Common myeloid progenitor, CD34-positive (primary cell): ENCODE measurements around the gene EXOC6B.

Experiments used
- CTCF ChIA-PET: fragments of 350-600 bp; sonication (Branson Sonifier 250); formaldehyde crosslinking; loops from one replicate; lab custom pipeline; 2021; ENCODE audit warnings: antibody characterized with exemption; lab: Charles Lee
- POLR2A ChIA-PET: fragments of 350-600 bp; sonication (Branson Sonifier 250); formaldehyde crosslinking; loops from one replicate; lab custom pipeline; 2021; ENCODE audit warnings: antibody characterized with exemption; lab: Charles Lee
- DNase-seq, 3 donors: peaks; one replicate each; pipeline versions ENCODE4 v3.0.0 to v3.0.0-alpha.2; 2013
- H3K27ac ChIP-seq, 2 experiments: 1 replicate in 1 of 2; 2 replicates in 1 of 2; pipeline ENCODE4 v1.7.0; 2013; ENCODE audit warnings: inconsistent platforms in 2 of 2, low read length in 2 of 2, mild to moderate bottlenecking in 2 of 2, low read depth in 1 of 2, moderate library complexity in 1 of 2; ENCODE audit not compliant: severe bottlenecking in 2 of 2, insufficient read depth in 1 of 2, poor library complexity in 1 of 2
- H3K27me3 ChIP-seq, 5 experiments: replicated peaks in 2 of 5; 1 replicate in 3 of 5; 2 replicates in 2 of 5; pipeline versions ENCODE4 v1.6.1 to v1.7.0; 2013; ENCODE audit warnings: low read length in 4 of 5, mild to moderate bottlenecking in 2 of 5, moderate library complexity in 2 of 5, inconsistent platforms in 1 of 5; ENCODE audit not compliant: insufficient read depth in 5 of 5, control insufficient read depth in 4 of 5
- H3K36me3 ChIP-seq, 4 experiments: 1 replicate in 2 of 4; 2 replicates in 2 of 4; pipeline versions ENCODE4 v1.6.1 to v1.7.0; 2013; ENCODE audit warnings: low read length in 3 of 4, control low read depth in 1 of 4, mild to moderate bottlenecking in 1 of 4; ENCODE audit not compliant: control insufficient read depth in 4 of 4, insufficient read depth in 4 of 4
- H3K4me1 ChIP-seq, 4 experiments: 1 replicate in 3 of 4; 2 replicates in 1 of 4; pipeline versions ENCODE4 v1.6.1 to v1.7.1; 2013; ENCODE audit warnings: low read length in 3 of 4, mild to moderate bottlenecking in 3 of 4, control low read depth in 1 of 4, inconsistent platforms in 1 of 4, moderate library complexity in 1 of 4; ENCODE audit not compliant: control insufficient read depth in 4 of 4, insufficient read depth in 4 of 4; ENCODE audit errors: control extremely low read depth in 1 of 4
- H3K4me3 ChIP-seq, 7 experiments: 1 replicate in 4 of 7; 2 replicates in 3 of 7; pipeline versions ENCODE4 v1.5.1 to v1.7.0; 2013; ENCODE audit warnings: mild to moderate bottlenecking in 7 of 7, low read length in 6 of 7, moderate library complexity in 6 of 7, inconsistent platforms in 2 of 7, low read depth in 2 of 7, control low read depth in 1 of 7; ENCODE audit not compliant: insufficient read depth in 4 of 7, control insufficient read depth in 1 of 7; ENCODE audit errors: extremely low read depth in 1 of 7
- H3K9me3 ChIP-seq, 5 experiments: 1 replicate in 4 of 5; 2 replicates in 1 of 5; pipeline versions ENCODE4 v1.6.1 to v1.7.1; 2013; ENCODE audit warnings: low read length in 4 of 5, mild to moderate bottlenecking in 2 of 5, inconsistent platforms in 1 of 5, low read depth in 1 of 5, moderate library complexity in 1 of 5; ENCODE audit not compliant: control insufficient read depth in 4 of 5, insufficient read depth in 2 of 5; ENCODE audit errors: control extremely low read depth in 1 of 5
- WGBS: methylation state at CpG from one replicate; pipeline ENCODE4 v1.1.5; 2013; ENCODE audit not compliant: insufficient coverage; 5-methylcytosine and 5-hydroxymethylcytosine counted together

Gene EXOC6B

DNA sequence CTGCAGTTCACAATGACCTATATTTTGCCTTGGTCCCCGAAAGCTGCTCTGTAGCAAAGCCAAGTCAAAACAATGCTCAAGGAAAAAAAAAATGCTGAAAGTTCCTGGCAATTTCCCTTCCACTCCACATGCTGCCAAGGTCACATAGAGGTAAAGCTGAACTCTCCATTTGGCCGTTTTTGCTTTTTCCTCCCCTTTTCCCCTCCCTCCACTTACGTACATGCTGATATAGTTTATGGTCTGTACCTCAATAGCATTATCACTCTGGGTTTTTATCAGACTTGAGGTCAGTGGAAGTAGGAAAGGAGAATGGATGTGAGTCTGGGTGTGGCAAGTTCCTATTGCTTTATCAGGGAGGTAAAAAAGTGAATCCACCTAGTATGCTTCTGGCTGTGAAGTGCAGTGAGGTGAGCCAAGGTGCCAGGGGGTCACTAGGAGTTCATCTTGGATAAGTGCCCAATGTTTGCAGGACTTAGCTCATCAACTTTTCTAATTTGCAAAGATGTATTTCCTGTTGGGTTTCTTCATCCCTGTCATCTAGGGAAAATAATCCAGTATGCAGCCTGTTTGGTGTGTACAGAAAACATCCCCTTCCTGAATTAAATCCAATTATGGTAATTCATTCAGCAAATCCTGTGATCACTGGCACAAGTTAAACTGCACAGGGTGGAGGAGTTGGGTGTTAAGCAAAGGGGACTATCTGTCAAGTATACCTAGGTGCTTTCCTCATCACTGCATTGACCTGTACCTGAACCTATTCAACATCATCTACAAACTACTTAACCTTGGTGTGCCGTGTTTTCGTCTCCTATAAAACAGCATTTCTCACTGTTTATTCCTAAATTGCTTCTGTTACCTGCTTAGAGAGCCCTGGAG is 553.8 kb downstream of the EXOC6B start:
- Histone ChIP-seq H3K4me3 (no peak overlapping the region), H3K27me3 (peaks cover 0 to 2% (median 0%) of the 10 kb centered on the region in 5 experiments), H3K36me3 (no peaks in the 10 kb centered on the region), H3K27ac (no peak overlapping the region), H3K9me3 (no peaks in the 10 kb centered on the region), H3K4me1 (no peaks in the 10 kb centered on the region)
- 93% methylated on average over 2 of the region's 5 CpGs for WGBS
- DNase-seq = no peak
- ChIA-PET POLR2A (no interaction called here), CTCF (no interaction called here)

DNA sequence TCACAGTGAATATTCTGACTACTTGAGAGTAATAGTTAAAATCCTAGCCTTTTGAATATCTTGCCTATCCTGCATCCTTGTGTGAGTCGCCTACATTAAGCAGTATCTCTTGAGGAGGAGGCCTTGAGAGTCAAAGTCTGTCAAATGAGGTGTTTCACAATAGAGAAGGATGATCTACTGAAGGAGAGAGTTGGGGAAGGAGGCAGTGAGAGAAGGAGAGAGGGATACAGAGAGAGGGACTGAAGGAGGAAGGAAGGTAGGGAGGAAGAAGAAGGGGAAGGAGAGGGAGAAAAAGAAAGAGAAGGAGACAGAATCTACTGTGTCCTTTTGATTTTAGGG is 554.6 kb downstream of the EXOC6B start:
- ChIA-PET POLR2A (no interaction called here), CTCF (no interaction called here)
- WGBS = no CpG with 5 or more reads among the region's 1 CpG
- H3K9me3 ChIP-seq = no peaks in the 10 kb centered on the region
- H3K27ac ChIP-seq = no peak overlapping the region
- H3K36me3 ChIP-seq = no peaks in the 10 kb centered on the region
- no peak for DNase-seq
- H3K27me3 ChIP-seq = peaks cover 0 to 2% (median 0%) of the 10 kb centered on the region in 5 experiments
- no peak overlapping the region for H3K4me3 ChIP-seq
- H3K4me1 ChIP-seq = no peaks in the 10 kb centered on the region

DNA sequence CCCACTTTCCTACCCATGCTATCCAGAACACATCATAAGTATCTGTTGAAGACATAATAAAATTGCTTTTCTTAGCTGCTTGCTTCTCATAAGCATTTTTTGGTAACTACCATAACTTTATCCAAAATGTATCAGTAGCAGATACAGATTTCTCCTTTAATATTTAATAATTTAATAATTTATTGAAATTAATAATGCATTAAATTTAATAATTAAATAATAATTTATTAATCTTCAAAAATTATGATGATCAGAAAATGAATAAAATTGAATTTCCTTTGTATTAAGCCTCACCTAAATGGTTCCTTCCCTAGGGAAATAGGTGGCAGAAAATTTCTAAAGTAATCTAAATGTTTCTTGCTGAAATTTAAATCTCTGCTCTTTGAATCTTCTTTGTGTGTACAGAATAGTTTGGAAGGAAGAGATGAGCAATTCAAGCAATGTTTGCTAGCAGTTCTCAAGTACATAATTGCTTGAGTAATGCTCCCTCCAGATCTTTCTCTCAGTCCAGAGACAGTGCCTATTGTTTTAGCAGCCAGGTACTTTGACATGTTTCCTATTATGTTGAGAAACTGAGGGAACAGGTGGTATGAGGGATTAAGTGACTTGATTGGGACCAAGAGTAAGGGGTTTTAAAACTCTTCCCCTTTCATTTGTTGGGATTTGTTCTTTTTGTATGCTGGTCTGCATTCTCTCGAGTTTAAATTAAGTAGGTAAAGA is 555.1 kb downstream of the EXOC6B start:
- no peaks in the 10 kb centered on the region for H3K36me3 ChIP-seq
- no CpG with 5 or more reads among the region's 1 CpG for WGBS
- H3K27ac ChIP-seq = no peak overlapping the region
- H3K4me3 ChIP-seq = no peak overlapping the region
- no peaks in the 10 kb centered on the region for H3K9me3 ChIP-seq
- ChIA-PET CTCF (no interaction called here), POLR2A (no interaction called here)
- H3K27me3 ChIP-seq = peaks cover 0 to 2% (median 0%) of the 10 kb centered on the region in 5 experiments
- no peak for DNase-seq
- no peaks in the 10 kb centered on the region for H3K4me1 ChIP-seq

DNA sequence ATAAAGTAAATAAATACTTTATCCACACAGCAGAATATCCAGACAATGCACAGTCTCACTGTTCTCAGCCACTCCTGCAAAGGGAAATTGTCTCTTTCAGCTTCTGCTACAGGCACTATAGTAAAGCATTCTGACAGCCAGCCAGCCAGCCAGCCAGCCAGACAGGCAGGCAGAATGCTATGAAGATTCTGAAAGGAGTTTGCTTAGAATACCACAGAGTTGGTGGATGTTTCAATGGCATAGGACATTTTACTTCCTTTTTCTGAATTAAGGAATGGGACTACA is 562.1 kb downstream of the EXOC6B start:
- Histone ChIP-seq H3K27ac (no peak overlapping the region), H3K27me3 (no peaks in the 10 kb centered on the region), H3K4me3 (no peak overlapping the region), H3K36me3 (no peaks in the 10 kb centered on the region), H3K9me3 (no peaks in the 10 kb centered on the region), H3K4me1 (no peaks in the 10 kb centered on the region)
- ChIA-PET CTCF (interaction anchor here (1.0 to 1.7 kb wide), 2 partner anchors 28 to 111 kb away, joined by 3 read pairs; no protein-coding TSS in a partner anchor), POLR2A (no interaction called here)
- DNase-seq = no peak

DNA sequence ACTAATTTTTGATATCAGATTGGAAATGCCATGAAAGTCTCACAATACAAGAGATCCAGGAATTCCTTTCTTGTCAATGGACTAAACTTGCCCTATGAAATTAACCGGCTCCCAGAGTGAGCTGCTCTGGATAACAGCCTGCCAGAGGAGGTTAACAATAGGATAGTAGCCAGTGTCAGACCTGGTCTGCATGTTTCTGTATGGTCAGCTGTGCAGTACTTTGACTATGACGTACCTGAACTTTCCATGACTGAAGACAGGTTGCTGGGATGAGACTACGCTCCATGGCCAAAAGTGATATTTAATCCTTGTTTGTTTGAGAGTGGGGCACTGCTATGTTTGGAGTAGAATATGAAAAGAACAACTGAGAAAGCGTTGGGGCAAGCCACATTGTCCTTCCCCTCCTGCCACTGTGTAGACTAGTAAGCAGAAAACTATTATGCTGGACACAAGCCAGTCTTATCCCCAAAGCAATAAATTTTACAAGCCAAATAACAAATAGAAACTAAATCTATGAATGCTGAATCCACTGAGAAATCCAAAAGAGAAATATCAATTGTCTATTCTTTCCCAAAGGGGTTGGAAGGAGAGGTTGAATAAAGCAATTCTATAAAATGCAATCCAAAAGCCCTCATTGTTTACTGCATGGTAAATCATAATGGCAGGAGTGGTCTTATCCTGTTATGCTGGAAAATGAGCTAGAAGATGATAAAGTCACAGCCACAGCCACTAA is 562.6 kb downstream of the EXOC6B start:
- Histone ChIP-seq H3K36me3 (no peaks in the 10 kb centered on the region), H3K27ac (no peak overlapping the region), H3K4me3 (no peak overlapping the region), H3K9me3 (no peaks in the 10 kb centered on the region), H3K27me3 (no peaks in the 10 kb centered on the region), H3K4me1 (no peaks in the 10 kb centered on the region)
- 100% methylated on average over 3 of the region's 4 CpGs for WGBS
- CTCF ChIA-PET = interaction anchor here (1.0 to 1.7 kb wide), 2 partner anchors 28 to 110 kb away, joined by 3 read pairs; no protein-coding TSS in a partner anchor
- POLR2A ChIA-PET = no interaction called here
- no peak for DNase-seq

DNA sequence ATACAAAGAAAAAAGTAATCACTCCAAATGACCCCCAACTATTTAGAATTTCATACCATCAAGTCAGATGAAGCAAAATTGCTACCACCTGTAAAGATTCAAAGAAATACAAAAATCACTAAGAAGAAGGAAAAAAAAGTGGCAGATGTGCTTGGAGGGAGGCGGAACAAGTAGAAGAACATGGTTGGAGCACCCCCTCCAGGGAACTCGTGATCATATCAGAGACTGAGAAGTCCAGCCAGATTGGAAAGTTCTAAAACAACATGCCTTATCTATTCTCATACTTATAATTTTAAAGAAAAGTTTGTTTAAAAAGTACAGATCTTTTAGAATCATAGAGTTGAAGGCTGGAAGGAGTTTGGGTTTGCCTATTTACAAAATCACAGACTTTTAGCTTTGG is 564.8 kb downstream of the EXOC6B start:
- CTCF ChIA-PET = no interaction called here
- WGBS = no CpG with 5 or more reads among the region's 2 CpGs
- no peak overlapping the region for H3K4me3 ChIP-seq
- POLR2A ChIA-PET = no interaction called here
- no peaks in the 10 kb centered on the region for H3K36me3 ChIP-seq
- no peaks in the 10 kb centered on the region for H3K27me3 ChIP-seq
- no peak for DNase-seq
- H3K9me3 ChIP-seq = no peaks in the 10 kb centered on the region
- no peaks in the 10 kb centered on the region for H3K4me1 ChIP-seq
- no peak overlapping the region for H3K27ac ChIP-seq

DNA sequence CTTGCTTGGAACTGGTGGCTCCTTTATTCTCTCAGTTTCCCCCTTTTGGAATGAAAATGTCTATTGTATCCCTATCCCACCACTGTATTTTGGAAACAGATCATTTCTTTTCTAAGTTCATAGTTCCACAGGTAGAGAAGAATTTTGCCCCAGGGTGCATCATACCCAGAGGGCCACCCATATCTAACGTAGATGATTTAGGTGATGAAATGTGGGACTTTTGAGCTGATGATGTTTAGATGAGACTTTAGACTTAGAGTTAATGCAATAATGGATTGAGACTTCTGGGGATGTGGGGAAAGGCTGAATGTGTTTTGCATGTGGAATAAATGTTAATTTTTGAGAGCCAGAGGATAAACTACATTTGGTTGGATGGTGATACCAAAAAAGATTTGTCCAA is 570.3 kb downstream of the EXOC6B start:
- CTCF ChIA-PET = no interaction called here
- H3K4me1 ChIP-seq = no peaks in the 10 kb centered on the region
- no peaks in the 10 kb centered on the region for H3K36me3 ChIP-seq
- WGBS = 88% methylated on average over 1 of the region's 1 CpG
- H3K27ac ChIP-seq = no peak overlapping the region
- POLR2A ChIA-PET = no interaction called here
- no peaks in the 10 kb centered on the region for H3K27me3 ChIP-seq
- no peak for DNase-seq
- H3K4me3 ChIP-seq = no peak overlapping the region
- peaks cover 0 to 5% (median 3%) of the 10 kb centered on the region in 5 experiments for H3K9me3 ChIP-seq
